ENCODE data around the gene JCHAIN. TPM values are rescaled to one million over a fixed set of nuclear protein-coding genes. Genes with fewer than 3 reads are reported as not detected.

The JCHAIN gene
- total and polyA plus RNA-seq, 9 of the 15 experiments (the other 6 are each of a cell fraction or from before 2014, with no cell fraction given), result 0.04 to 0.68 (median 0.26) TPM; not detected in 5

- peak; percentile 50; the same call in 1 of the 2 replicates for TF ChIP-seq ZNF766 (CRISPR knock-in tag; conservative IDR thresholded peaks at IDR 0.05)
- no peak; the same call in 1 of the 2 replicates for TF ChIP-seq ELF1 (tag; IDR thresholded peaks at IDR 0.05)
- no peak for TF ChIP-seq RFX1 (IDR thresholded peaks at IDR 0.05)
- no peak for TF ChIP-seq THRA (IDR thresholded peaks at IDR 0.05)
- TF ChIP-seq SP2 (IDR thresholded peaks at IDR 0.05; ENCODE audit: extremely low read depth, low read depth, low read length, poor library complexity, severe bottlenecking), result no peak
- TF ChIP-seq ZFP36 (IDR thresholded peaks at IDR 0.05; ENCODE audit: low read depth, low read length, partially characterized antibody), result no peak
- TF ChIP-seq CAMTA2 (CRISPR knock-in tag; conservative IDR thresholded peaks at IDR 0.05), result no peak
- 0 out of 2 replicates have a peak, but pooled peaks have one; percentile 25 for TF ChIP-seq BCOR (IDR thresholded peaks at IDR 0.05)
- TF ChIP-seq FUS (optimal IDR thresholded peaks at IDR 0.05; ENCODE audit: low read depth, low read length), result peak; percentile 72
- no peak for TF ChIP-seq XRCC5 (IDR thresholded peaks at IDR 0.05; ENCODE audit: low read depth, low read length)
- no peak for TF ChIP-seq ELF4 (CRISPR knock-in tag; IDR thresholded peaks at IDR 0.05)
- no peak for TF ChIP-seq PHTF2 (CRISPR knock-in tag; IDR thresholded peaks at IDR 0.05)
- peak; percentile 67; the same call in 1 of the 2 replicates for TF ChIP-seq RB1 (IDR thresholded peaks at IDR 0.05; ENCODE audit: low read depth)
- TF ChIP-seq GATAD2B (IDR thresholded peaks at IDR 0.05; ENCODE audit: borderline replicate concordance), result peak; percentile 30; the same call in 1 of the 2 replicates
- TF ChIP-seq MGA (IDR thresholded peaks at IDR 0.05), result peak; percentile 98
- TF ChIP-seq GATAD2A (IDR thresholded peaks at IDR 0.05), result peak; percentile 83
- peak; percentile 48; the same call in 1 of the 2 replicates for TF ChIP-seq SUPT5H (IDR thresholded peaks at IDR 0.05)
These were observed 39.1 kb upstream of the JCHAIN start (continued) for GRCh38 chr4:70705183-70706043.
